Measurements from ENCODE around the gene MAP3K1.

DNA sequence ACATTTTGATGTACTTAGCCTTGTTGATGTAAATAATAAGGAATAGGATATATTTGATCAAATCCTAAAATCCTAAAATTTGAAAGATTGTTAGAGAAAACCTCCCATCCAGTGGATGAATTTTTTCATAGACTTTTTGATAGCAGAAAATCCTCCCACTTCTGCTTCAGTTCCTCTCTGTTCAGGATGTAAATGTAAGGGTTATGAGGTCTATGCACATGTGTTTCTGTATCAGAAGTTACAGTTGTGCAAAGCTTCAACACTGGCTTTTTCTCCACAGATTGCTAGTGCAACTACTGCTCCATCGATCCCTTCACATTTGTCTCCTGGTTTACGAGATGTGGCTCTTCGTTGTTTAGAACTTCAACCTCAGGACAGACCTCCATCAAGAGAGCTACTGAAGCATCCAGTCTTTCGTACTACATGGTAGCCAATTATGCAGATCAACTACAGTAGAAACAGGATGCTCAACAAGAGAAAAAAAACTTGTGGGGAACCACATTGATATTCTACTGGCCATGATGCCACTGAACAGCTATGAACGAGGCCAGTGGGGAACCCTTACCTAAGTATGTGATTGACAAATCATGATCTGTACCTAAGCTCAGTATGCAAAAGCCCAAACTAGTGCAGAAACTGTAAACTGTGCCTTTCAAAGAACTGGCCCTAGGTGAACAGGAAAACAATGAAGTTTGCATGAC lies 78.1 kb downstream of the MAP3K1 start:
- TF ChIP-seq POLR2AphosphoS5 (IDR thresholded peaks at IDR 0.05; ENCODE audit: low read depth, low read length) (no peak), SIN3A (IDR thresholded peaks at IDR 0.05; ENCODE audit: borderline replicate concordance, insufficient read depth, low read length) (no peak), FOXP2 (optimal IDR thresholded peaks at IDR 0.05; ENCODE audit: borderline replicate concordance, extremely low read depth, extremely low read length, insufficient read depth) (no peak), TAF1 (IDR thresholded peaks at IDR 0.05; ENCODE audit: borderline replicate concordance, insufficient read depth, low read length) (no peak)

Measured in PFSK-1 (cell line).